Jurkat, Clone E6-1 (cell line): ENCODE results near the gene NRGN.
A peak's percentile ranks its signal among the peaks of the same experiment; 100 is the strongest.

Experiments used
- DNase-seq: peaks from one replicate; pipeline ENCODE4 v3.0.0-alpha.2; 2011; ENCODE audit warnings: low read depth, low spot score
- H3K4me3 ChIP-seq: 2 replicates; pipeline ENCODE4 v1.5.1; 2011; ENCODE audit warnings: mild to moderate bottlenecking, low read length, control low read depth, moderate library complexity

Gene NRGN

GRCh38 chr11:124737638-124738305 lies 2.0 kb upstream of the NRGN start:
- no peak overlapping the region for H3K4me3 ChIP-seq
- DNase-seq: no peak

- H3K4me3 ChIP-seq: peak overlapping the region; percentile 55
Observed at GRCh38 chr11:124738713-124739478, 846 bp upstream of the NRGN start.

GRCh38 chr11:124740277-124740882 lies 638 bp downstream of the NRGN start:
- no peak for DNase-seq
- peak overlapping the region; percentile 55 for H3K4me3 ChIP-seq

More at GRCh38 chr11:124738713-124739478, 846 bp upstream of the NRGN start:
- DNase-seq: peak; percentile 27

- DNase-seq: no peak
- H3K4me3 ChIP-seq: no peak overlapping the region
Observed at GRCh38 chr11:124742555-124742954, 2.8 kb downstream of the NRGN start.

- no peak overlapping the region for H3K4me3 ChIP-seq
- no peak for DNase-seq
Observed at GRCh38 chr11:124743050-124743449, 3.3 kb downstream of the NRGN start.

GRCh38 chr11:124745270-124745834 lies 5.6 kb downstream of the NRGN start:
- no peak overlapping the region for H3K4me3 ChIP-seq

GRCh38 chr11:124745835-124746620 lies 6.3 kb downstream of the NRGN start:
- peak overlapping the region; percentile 54 for H3K4me3 ChIP-seq
- DNase-seq: no peak

More at GRCh38 chr11:124745270-124745834, 5.6 kb downstream of the NRGN start:
- DNase-seq: no peak

- peak; percentile 28 for DNase-seq
- peak overlapping the region; percentile 54 for H3K4me3 ChIP-seq
Observed at GRCh38 chr11:124746621-124747243, 7.0 kb downstream of the NRGN start.

- no peak overlapping the region for H3K4me3 ChIP-seq
- no peak for DNase-seq
Observed at GRCh38 chr11:124747406-124748099, 7.8 kb downstream of the NRGN start.

- H3K4me3 ChIP-seq: no peak overlapping the region
- DNase-seq: no peak
Observed at GRCh38 chr11:124748100-124748418, 8.3 kb downstream of the NRGN start.

GRCh38 chr11:124748481-124749343 lies 9.0 kb downstream of the NRGN start:
- H3K4me3 ChIP-seq: no peak overlapping the region
- no peak for DNase-seq

GRCh38 chr11:124749912-124750311 lies 10.2 kb downstream of the NRGN start:
- no peak for DNase-seq
- no peak overlapping the region for H3K4me3 ChIP-seq

- DNase-seq: no peak
- no peak overlapping the region for H3K4me3 ChIP-seq
Observed at GRCh38 chr11:124751391-124751740, 11.6 kb downstream of the NRGN start.

- H3K4me3 ChIP-seq: no peak within 1 kb of the TSS
- DNase-seq: no peak
Observed at GRCh38 chr11:124751741-124752470, 12.2 kb downstream of the NRGN start, which contains the start of gene VSIG2. VSIG2 (minus strand) TSS chr11:124752255; CDS start chr11:124752137, 118 bp downstream.

GRCh38 chr11:124752471-124753102 lies 12.8 kb downstream of the NRGN start:
- no peak for DNase-seq
- H3K4me3 ChIP-seq: no peak overlapping the region

GRCh38 chr11:124753205-124753604 lies 13.5 kb downstream of the NRGN start:
- H3K4me3 ChIP-seq: no peak overlapping the region
- no peak for DNase-seq
